Fibroblast of lung (primary cell): ENCODE results near the gene CDH4. TPM values are rescaled to one million over a fixed set of nuclear protein-coding genes. Genes with fewer than 3 reads are reported as not detected.

ENCODE experiments used
- DNase-seq, 2 donors: peaks; one replicate each; pipeline versions ENCODE4 v3.0.0 to v3.0.0-alpha.2; 2010; ENCODE audit warnings: low read depth in 2 of 2
- H2AFZ ChIP-seq: 2 replicates; pipeline ENCODE4 v1.5.1; 2012; ENCODE audit warnings: low read length, control low read depth, inconsistent platforms
- H3K27ac ChIP-seq: 2 replicates; pipeline ENCODE4 v1.5.1; 2011; ENCODE audit warnings: low read length, control low read depth; ENCODE audit not compliant: insufficient read depth
- H3K27me3 ChIP-seq: 2 replicates; pipeline ENCODE4 v1.5.1; 2011; ENCODE audit warnings: mild to moderate bottlenecking, low read length; ENCODE audit not compliant: control insufficient read depth, insufficient read depth
- H3K36me3 ChIP-seq: 2 replicates; pipeline ENCODE4 v1.5.1; 2011; ENCODE audit warnings: low read length; ENCODE audit not compliant: control insufficient read depth, insufficient read depth
- H3K4me1 ChIP-seq: 2 replicates; pipeline ENCODE4 v1.5.1; 2011; ENCODE audit warnings: low read length; ENCODE audit not compliant: control insufficient read depth, insufficient read depth; ENCODE audit errors: extremely low read depth
- H3K4me2 ChIP-seq: 2 replicates; pipeline ENCODE4 v1.5.1; 2011; ENCODE audit warnings: low read length, control low read depth; ENCODE audit not compliant: insufficient read depth; ENCODE audit errors: extremely low read depth
- H3K4me3 ChIP-seq, 4 experiments: fragments of 200-600 bp in 1 of 4; sonication (generic) in 1 of 4; replicated peaks in 1 of 4; 2 replicates each; pipeline ENCODE4 v1.5.1; 2011 to 2016; ENCODE audit warnings: low read length in 4 of 4, low read depth in 3 of 4, mild to moderate bottlenecking in 3 of 4, control low read depth in 2 of 4, inconsistent platforms in 1 of 4, mixed read lengths in 1 of 4; ENCODE audit not compliant: insufficient read depth in 1 of 4; ENCODE audit errors: control extremely low read depth in 1 of 4
- H3K79me2 ChIP-seq: 2 replicates; pipeline ENCODE4 v1.5.1; 2012; ENCODE audit warnings: mild to moderate bottlenecking, low read length, inconsistent platforms; ENCODE audit not compliant: control insufficient read depth, insufficient read depth
- H3K9ac ChIP-seq: 2 replicates; pipeline ENCODE4 v1.5.1; 2011; ENCODE audit warnings: mild to moderate bottlenecking, low read length, control low read depth; ENCODE audit not compliant: insufficient read depth
- H3K9me3 ChIP-seq: 2 replicates; pipeline ENCODE4 v1.5.1; 2012; ENCODE audit warnings: low read depth, low read length; ENCODE audit not compliant: control insufficient read depth, insufficient read depth
- H4K20me1 ChIP-seq: 2 replicates; pipeline ENCODE4 v1.5.1; 2011; ENCODE audit warnings: low read length; ENCODE audit not compliant: control insufficient read depth, insufficient read depth; ENCODE audit errors: extremely low read depth
- EZH2 ChIP-seq: IDR thresholded peaks from 2 replicates; pipeline ENCODE4 v1.5.1; 2012; ENCODE audit warnings: low read length, control low read depth, mild to moderate bottlenecking; ENCODE audit errors: missing control alignments
- polyA plus RNA-seq, 2 donors: library from polyadenylated mRNA; depleted of rRNA in 1 of 2; stranded (reverse) in 1 of 2; unstranded in 1 of 2; fragments of >200 nt; gene quantifications; 2 replicates each; pipeline ENCODE4 v1.2.1, GENCODE V29; 2011 to 2012; ENCODE audit warnings: missing spikeins in 1 of 2
- total RNA-seq: library from RNA; depleted of rRNA; stranded (reverse); fragments of >200 nt; gene quantifications from 2 replicates; pipeline ENCODE4 v1.2.1, GENCODE V29; 2014
- TF ChIP-seq, protein P1 (sequence below), 2 donors: IDR thresholded peaks in 1 of 2; conservative IDR thresholded peaks in 1 of 2; 1 replicate in 1 of 2; 2 replicates in 1 of 2; pipeline ENCODE4 v1.5.1; 2011 to 2012; ENCODE audit warnings: low read length in 2 of 2, control low read depth in 1 of 2, inconsistent platforms in 1 of 2, low read depth in 1 of 2, mild to moderate bottlenecking in 1 of 2

Gene CDH4
- total and polyA plus RNA-seq, 2 donors (not counting 1 experiment from before 2014, with no cell fraction given): 4.8 to 6.8 TPM

DNA sequence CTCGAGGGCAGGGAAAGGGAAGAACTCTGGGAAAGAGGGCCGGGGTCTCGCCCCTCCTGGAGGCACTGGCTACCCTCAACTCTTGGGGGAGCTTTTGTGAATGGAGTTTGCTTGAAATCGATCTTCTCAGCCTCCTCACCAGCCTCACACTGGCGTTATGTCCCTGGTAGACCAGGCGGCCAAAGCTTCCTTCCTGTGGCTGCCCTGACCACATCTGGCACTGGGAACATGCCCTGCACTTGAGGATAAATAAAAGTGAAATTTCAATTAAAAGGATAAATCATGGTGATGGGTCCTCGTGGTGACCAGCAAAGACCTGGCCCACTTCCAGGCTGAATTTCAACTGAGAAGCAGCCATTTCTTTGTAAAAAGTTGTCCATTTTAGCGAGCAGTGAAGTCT is 578.9 kb downstream of the CDH4 start:
- H3K9me3 ChIP-seq: no peaks in the 10 kb centered on the region

DNA sequence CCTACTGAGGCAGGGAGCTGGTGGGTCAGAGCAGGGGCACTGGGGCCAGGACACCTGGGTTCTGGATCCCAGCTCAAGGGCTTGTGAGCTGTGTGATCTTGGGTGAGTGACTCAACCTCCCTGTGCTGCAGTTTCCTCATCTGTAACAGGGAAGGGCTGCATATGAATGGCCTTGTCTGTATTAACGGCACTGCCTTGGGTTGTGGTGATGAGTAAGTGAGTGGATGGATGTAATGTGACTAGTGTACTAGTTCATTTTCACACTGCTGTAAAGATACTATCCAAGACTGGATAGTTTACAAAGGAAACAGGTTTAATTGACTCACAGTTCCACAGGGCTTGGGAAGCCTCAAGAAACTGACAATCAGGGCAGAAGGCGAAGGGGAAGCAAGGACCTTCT is 580.1 kb downstream of the CDH4 start:
- DNase-seq: no peak
- H3K27me3 ChIP-seq: no peaks in the 10 kb centered on the region
- no peak overlapping the region for H3K27ac ChIP-seq
- no peak overlapping the region for H3K4me3 ChIP-seq
- no peaks in the 10 kb centered on the region for H3K79me2 ChIP-seq
- no peaks in the 10 kb centered on the region for H4K20me1 ChIP-seq
- H3K9ac ChIP-seq: no peak overlapping the region
- no peaks in the 10 kb centered on the region for H3K9me3 ChIP-seq
- H3K4me2 ChIP-seq: no peak overlapping the region
- H3K36me3 ChIP-seq: no peaks in the 10 kb centered on the region
- TF ChIP-seq, protein P1, sequence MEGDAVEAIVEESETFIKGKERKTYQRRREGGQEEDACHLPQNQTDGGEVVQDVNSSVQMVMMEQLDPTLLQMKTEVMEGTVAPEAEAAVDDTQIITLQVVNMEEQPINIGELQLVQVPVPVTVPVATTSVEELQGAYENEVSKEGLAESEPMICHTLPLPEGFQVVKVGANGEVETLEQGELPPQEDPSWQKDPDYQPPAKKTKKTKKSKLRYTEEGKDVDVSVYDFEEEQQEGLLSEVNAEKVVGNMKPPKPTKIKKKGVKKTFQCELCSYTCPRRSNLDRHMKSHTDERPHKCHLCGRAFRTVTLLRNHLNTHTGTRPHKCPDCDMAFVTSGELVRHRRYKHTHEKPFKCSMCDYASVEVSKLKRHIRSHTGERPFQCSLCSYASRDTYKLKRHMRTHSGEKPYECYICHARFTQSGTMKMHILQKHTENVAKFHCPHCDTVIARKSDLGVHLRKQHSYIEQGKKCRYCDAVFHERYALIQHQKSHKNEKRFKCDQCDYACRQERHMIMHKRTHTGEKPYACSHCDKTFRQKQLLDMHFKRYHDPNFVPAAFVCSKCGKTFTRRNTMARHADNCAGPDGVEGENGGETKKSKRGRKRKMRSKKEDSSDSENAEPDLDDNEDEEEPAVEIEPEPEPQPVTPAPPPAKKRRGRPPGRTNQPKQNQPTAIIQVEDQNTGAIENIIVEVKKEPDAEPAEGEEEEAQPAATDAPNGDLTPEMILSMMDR (conservative IDR thresholded peaks at IDR 0.05 in 1 of 2, IDR thresholded peaks at IDR 0.05 in 1 of 2; ENCODE audit: low read depth in 1 of 2, low read length in 2 of 2): no peak
- no peak for TF ChIP-seq EZH2
- H3K4me1 ChIP-seq: no peaks in the 10 kb centered on the region
- no peak overlapping the region for H2AFZ ChIP-seq

More for the DNA sequence above, 578.9 kb downstream of the CDH4 start:
- Histone ChIP-seq H3K79me2 (no peaks in the 10 kb centered on the region), H2AFZ (no peak overlapping the region), H3K4me2 (no peak overlapping the region), H3K27me3 (no peaks in the 10 kb centered on the region), H3K4me1 (no peaks in the 10 kb centered on the region), H3K36me3 (no peaks in the 10 kb centered on the region), H3K27ac (no peak overlapping the region), H4K20me1 (no peaks in the 10 kb centered on the region), H3K4me3 (no peak overlapping the region), H3K9ac (no peak overlapping the region)
- TF ChIP-seq, protein P1 (conservative IDR thresholded peaks at IDR 0.05 in 1 of 2, IDR thresholded peaks at IDR 0.05 in 1 of 2; ENCODE audit: low read depth in 1 of 2, low read length in 2 of 2): no peak
- TF ChIP-seq EZH2: no peak
- DNase-seq: no peak

DNA sequence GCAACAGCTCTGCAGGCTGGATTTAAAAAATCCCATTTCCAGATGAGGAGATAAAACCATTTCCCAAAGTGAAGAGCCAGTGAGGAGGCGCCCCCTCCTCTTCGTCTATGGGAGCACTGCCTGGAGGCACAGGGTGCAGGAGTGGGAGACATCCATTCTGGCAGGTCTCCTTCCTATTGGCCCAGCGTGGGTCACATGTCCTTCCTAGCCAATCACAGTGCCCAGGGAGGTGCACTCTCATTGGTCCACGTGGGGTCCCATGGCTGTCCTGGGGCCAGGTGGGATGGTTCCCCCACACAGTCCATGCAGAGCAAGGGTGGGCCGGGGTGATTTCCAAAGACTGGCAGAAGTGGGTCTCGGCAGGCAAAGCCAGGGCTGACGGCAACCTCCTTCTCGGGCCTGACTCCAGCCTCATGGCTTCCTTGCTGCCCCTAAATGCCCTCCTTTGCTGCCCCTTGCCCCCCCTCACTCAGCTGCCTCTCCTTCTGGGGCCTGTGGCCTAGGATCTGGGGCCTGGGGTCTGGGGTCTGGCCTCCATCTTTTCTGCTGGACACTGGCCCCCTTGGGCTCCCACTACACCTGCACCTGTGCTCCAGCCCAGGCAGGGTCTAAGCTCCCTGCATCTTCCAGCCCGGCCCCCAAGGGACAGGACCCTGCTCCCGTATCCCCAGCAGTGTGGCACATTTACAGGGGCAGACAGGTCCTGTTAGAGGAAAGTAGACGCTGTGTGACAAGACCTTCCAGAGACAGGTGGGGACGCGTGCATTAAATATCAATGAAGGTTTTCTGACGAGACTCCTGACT is 581.9 kb downstream of the CDH4 start:
- H3K27me3 ChIP-seq: no peaks in the 10 kb centered on the region
- no peak for TF ChIP-seq EZH2
- TF ChIP-seq, protein P1 (conservative IDR thresholded peaks at IDR 0.05 in 1 of 2, IDR thresholded peaks at IDR 0.05 in 1 of 2; ENCODE audit: low read depth in 1 of 2, low read length in 2 of 2): no peak
- H3K4me1 ChIP-seq: no peaks in the 10 kb centered on the region
- H3K27ac ChIP-seq: no peak overlapping the region
- no peak for DNase-seq
- no peak overlapping the region for H3K9ac ChIP-seq
- no peaks in the 10 kb centered on the region for H3K79me2 ChIP-seq
- H3K4me3 ChIP-seq: no peak overlapping the region
- no peaks in the 10 kb centered on the region for H3K36me3 ChIP-seq
- no peaks in the 10 kb centered on the region for H3K9me3 ChIP-seq
- no peaks in the 10 kb centered on the region for H4K20me1 ChIP-seq
- H3K4me2 ChIP-seq: no peak overlapping the region
- H2AFZ ChIP-seq: no peak overlapping the region
